ENCODE results near the gene UBC. TPM values are rescaled to one million over a fixed set of nuclear protein-coding genes. Genes with fewer than 3 reads are reported as not detected.
"Not testable (repeated sequence)": the region's sequence is repeated elsewhere in the genome, so short reads cannot be mapped to it uniquely, and the experiment has no call there.

UBC gene
- total RNA-seq, 1 experiment from 2014 or later, result 1,053 TPM

GRCh38 chr12:124938587-124938986 is 24.1 kb upstream of the UBC start:
- Histone ChIP-seq H3K4me1 (ENCODE audit: insufficient read depth, low read length, poor library complexity, severe bottlenecking) (peaks cover 19% of the 10 kb centered on the region), H3K4me3 (ENCODE audit: low read depth, low read length, poor library complexity, severe bottlenecking) (peak overlapping the region; percentile 52), H3K9me3 (ENCODE audit: low read depth, low read length, poor library complexity, severe bottlenecking) (no peaks in the 10 kb centered on the region), H3K27ac (ENCODE audit: low read depth, low read length, poor library complexity, severe bottlenecking) (peak overlapping the region; percentile 80), H3K36me3 (ENCODE audit: insufficient read depth, low read length, poor library complexity, severe bottlenecking) (no peaks in the 10 kb centered on the region), H3K27me3 (replicated peaks; ENCODE audit: insufficient read depth, low read depth, low read length, poor library complexity) (no peaks in the 10 kb centered on the region)
- TF ChIP-seq, protein P1, sequence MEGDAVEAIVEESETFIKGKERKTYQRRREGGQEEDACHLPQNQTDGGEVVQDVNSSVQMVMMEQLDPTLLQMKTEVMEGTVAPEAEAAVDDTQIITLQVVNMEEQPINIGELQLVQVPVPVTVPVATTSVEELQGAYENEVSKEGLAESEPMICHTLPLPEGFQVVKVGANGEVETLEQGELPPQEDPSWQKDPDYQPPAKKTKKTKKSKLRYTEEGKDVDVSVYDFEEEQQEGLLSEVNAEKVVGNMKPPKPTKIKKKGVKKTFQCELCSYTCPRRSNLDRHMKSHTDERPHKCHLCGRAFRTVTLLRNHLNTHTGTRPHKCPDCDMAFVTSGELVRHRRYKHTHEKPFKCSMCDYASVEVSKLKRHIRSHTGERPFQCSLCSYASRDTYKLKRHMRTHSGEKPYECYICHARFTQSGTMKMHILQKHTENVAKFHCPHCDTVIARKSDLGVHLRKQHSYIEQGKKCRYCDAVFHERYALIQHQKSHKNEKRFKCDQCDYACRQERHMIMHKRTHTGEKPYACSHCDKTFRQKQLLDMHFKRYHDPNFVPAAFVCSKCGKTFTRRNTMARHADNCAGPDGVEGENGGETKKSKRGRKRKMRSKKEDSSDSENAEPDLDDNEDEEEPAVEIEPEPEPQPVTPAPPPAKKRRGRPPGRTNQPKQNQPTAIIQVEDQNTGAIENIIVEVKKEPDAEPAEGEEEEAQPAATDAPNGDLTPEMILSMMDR (conservative IDR thresholded peaks at IDR 0.05; ENCODE audit: low read depth, low read length), result no peak
- no peak for TF ChIP-seq EZH2 (IDR thresholded peaks at IDR 0.05; ENCODE audit: borderline replicate concordance, low read depth, low read length, poor library complexity, severe bottlenecking)
- intact Hi-C loops (cut with micrococcal nuclease; ENCODE audit: unreplicated experiment), result no loop called here
- no TSS peak for BruUV-seq (replicated peaks)
- POLR2A ChIA-PET (ENCODE audit: low non-redundant PET), result no interaction called here
- no peak for DNase-seq (ENCODE audit: low spot score)
- CTCF ChIA-PET, result interaction anchor here (1.1 kb wide), 1 partner anchor 32 kb away, joined by 3 read pairs; no protein-coding TSS in a partner anchor

GRCh38 chr12:124938108-124938507 is 23.7 kb upstream of the UBC start:
- CTCF ChIA-PET, result interaction anchor here (1.1 kb wide), 1 partner anchor 32 kb away, joined by 3 read pairs; no protein-coding TSS in a partner anchor
- no peaks in the 10 kb centered on the region for H3K27me3 ChIP-seq (replicated peaks; ENCODE audit: insufficient read depth, low read depth, low read length, poor library complexity)
- no peaks in the 10 kb centered on the region for H3K36me3 ChIP-seq (ENCODE audit: insufficient read depth, low read length, poor library complexity, severe bottlenecking)
- peaks cover 19% of the 10 kb centered on the region for H3K4me1 ChIP-seq (ENCODE audit: insufficient read depth, low read length, poor library complexity, severe bottlenecking)
- no TSS peak for BruUV-seq (replicated peaks)
- POLR2A ChIA-PET (ENCODE audit: low non-redundant PET), result no interaction called here
- intact Hi-C loops (cut with micrococcal nuclease; ENCODE audit: unreplicated experiment), result no loop called here
- no peaks in the 10 kb centered on the region for H3K9me3 ChIP-seq (ENCODE audit: low read depth, low read length, poor library complexity, severe bottlenecking)
- H3K4me3 ChIP-seq (ENCODE audit: low read depth, low read length, poor library complexity, severe bottlenecking), result peak overlapping the region; percentile 52
- no peak for DNase-seq (ENCODE audit: low spot score)
- H3K27ac ChIP-seq (ENCODE audit: low read depth, low read length, poor library complexity, severe bottlenecking), result peak overlapping the region; percentile 80
- no peak for TF ChIP-seq EZH2 (IDR thresholded peaks at IDR 0.05; ENCODE audit: borderline replicate concordance, low read depth, low read length, poor library complexity, severe bottlenecking)
- TF ChIP-seq, protein P1 (conservative IDR thresholded peaks at IDR 0.05; ENCODE audit: low read depth, low read length), result no peak

- H3K4me1 ChIP-seq (ENCODE audit: insufficient read depth, low read length, poor library complexity, severe bottlenecking); H3K27ac ChIP-seq (ENCODE audit: low read depth, low read length, poor library complexity, severe bottlenecking); H3K4me3 ChIP-seq (ENCODE audit: low read depth, low read length, poor library complexity, severe bottlenecking); DNase-seq (ENCODE audit: low spot score); BruUV-seq (replicated peaks); H3K9me3 ChIP-seq (ENCODE audit: low read depth, low read length, poor library complexity, severe bottlenecking); intact Hi-C loops (cut with micrococcal nuclease; ENCODE audit: unreplicated experiment); H3K36me3 ChIP-seq (ENCODE audit: insufficient read depth, low read length, poor library complexity, severe bottlenecking); H3K27me3 ChIP-seq (replicated peaks; ENCODE audit: insufficient read depth, low read depth, low read length, poor library complexity); POLR2A ChIA-PET (ENCODE audit: low non-redundant PET): not testable (repeated sequence)
- CTCF ChIA-PET, result interaction anchor here (0.6 kb wide), 1 partner anchor 21 kb away, joined by 3 read pairs; no protein-coding TSS in a partner anchor
These were observed 17.1 kb upstream of the UBC start for GRCh38 chr12:124931528-124931927.

DNA sequence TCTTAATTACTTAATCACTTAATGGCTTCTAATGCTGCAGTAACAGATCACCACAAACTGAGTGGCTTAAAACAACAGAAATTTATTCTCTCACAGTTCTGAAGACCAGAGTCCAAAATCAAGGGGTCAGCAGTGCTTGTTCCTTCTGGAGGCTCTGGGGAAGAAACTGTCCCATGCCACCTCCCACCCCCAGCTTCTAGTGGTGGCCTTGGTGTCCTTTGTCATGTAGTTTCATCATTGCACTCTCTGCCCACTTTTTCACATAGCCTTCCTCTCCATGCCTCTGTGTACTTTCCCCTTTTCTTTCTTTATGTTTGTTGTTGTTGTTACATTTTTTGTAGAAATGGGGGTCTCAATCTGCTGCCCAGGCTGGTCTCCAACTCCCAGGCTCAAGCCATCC is 16.1 kb upstream of the UBC start:
- CTCF ChIA-PET, result no interaction called here
- H3K4me3 ChIP-seq (ENCODE audit: low read depth, low read length, poor library complexity, severe bottlenecking), result no peak overlapping the region
- POLR2A ChIA-PET (ENCODE audit: low non-redundant PET), result no interaction called here
- no peak for DNase-seq (ENCODE audit: low spot score)
- BruUV-seq (replicated peaks), result no TSS peak
- intact Hi-C loops (cut with micrococcal nuclease; ENCODE audit: unreplicated experiment), result no loop called here
- TF ChIP-seq, protein P1 (conservative IDR thresholded peaks at IDR 0.05; ENCODE audit: low read depth, low read length), result no peak
- TF ChIP-seq EZH2 (IDR thresholded peaks at IDR 0.05; ENCODE audit: borderline replicate concordance, low read depth, low read length, poor library complexity, severe bottlenecking), result no peak
- no peaks in the 10 kb centered on the region for H3K36me3 ChIP-seq (ENCODE audit: insufficient read depth, low read length, poor library complexity, severe bottlenecking)
- no peaks in the 10 kb centered on the region for H3K27me3 ChIP-seq (replicated peaks; ENCODE audit: insufficient read depth, low read depth, low read length, poor library complexity)
- H3K27ac ChIP-seq (ENCODE audit: low read depth, low read length, poor library complexity, severe bottlenecking), result no peak overlapping the region
- no peaks in the 10 kb centered on the region for H3K4me1 ChIP-seq (ENCODE audit: insufficient read depth, low read length, poor library complexity, severe bottlenecking)
- no peaks in the 10 kb centered on the region for H3K9me3 ChIP-seq (ENCODE audit: low read depth, low read length, poor library complexity, severe bottlenecking)

Measured in A673 (cell line).